HCT116 (cell line): ENCODE results near the gene RPF1. TPM values are rescaled to one million over a fixed set of nuclear protein-coding genes. Genes with fewer than 3 reads are reported as not detected.

Experiments used
- ATAC-seq: fragments of 200-7000 bp; cut with Tn5 transposase; 2 replicates; pipeline ENCODE4 v1.9.1; 2020; ENCODE audit warnings: mild to moderate bottlenecking, moderate library complexity
- BruUV-seq: library from RNA; stranded (reverse); fragments of 400-500 nt; replicated peaks from 2 replicates; lab custom pipeline; 2021; lab: Mats Ljungman, UMichigan
- CTCF ChIA-PET: fragments of 300-600 bp; sonication (Branson Sonifier 250); formaldehyde crosslinking; loops from one replicate; lab custom pipeline; 2021; ENCODE audit warnings: antibody characterized with exemption; lab: Charles Lee
- POLR2A ChIA-PET: fragments of 300-600, 350-600 bp; sonication (Branson Sonifier 250); formaldehyde crosslinking; loops from one replicate; lab custom pipeline; 2021; ENCODE audit warnings: antibody characterized with exemption; lab: Charles Lee
- RAD21 ChIA-PET, 2 experiments: fragments of 300-600 bp; sonication (Branson Sonifier 250); formaldehyde crosslinking; loops; one replicate each; lab custom pipeline; 2023; ENCODE audit warnings: low total read pairs in 2 of 2; ENCODE audit not compliant: uncharacterized antibody in 2 of 2, unreplicated experiment in 2 of 2, low non-redundant PET in 1 of 2; lab: Charles Lee
- DNase-seq: peaks from one replicate; pipeline ENCODE4 v3.0.0-alpha.2; 2010; ENCODE audit warnings: low read depth, low spot score
- H2AFZ ChIP-seq: fragments of 200-600 bp; shearing (Covaris generic), sonication (generic); 2 replicates; pipeline ENCODE4 v1.6.1; 2017; ENCODE audit warnings: low read depth, mixed run types, mixed read lengths, antibody characterized with exemption, low read length; ENCODE audit not compliant: poor library complexity, severe bottlenecking
- H3K27ac ChIP-seq: 2 replicates; pipeline ENCODE4 v1.5.1; 2012; ENCODE audit warnings: low read depth, low read length
- H3K27me3 ChIP-seq: fragments of 200-600 bp; sonication (generic); 2 replicates; pipeline ENCODE4 v1.6.1; 2016; ENCODE audit warnings: mixed run types, low read length, mixed read lengths; ENCODE audit not compliant: insufficient read depth
- H3K36me3 ChIP-seq, 2 experiments: fragments of 200-500 bp in 1 of 2; fragments of 200-600 bp in 1 of 2; sonication (Bioruptor generic) in 1 of 2; sonication (generic) in 1 of 2; 2 replicates each; pipeline versions ENCODE4 v1.5.1 to v1.6.1; 2014 to 2016; ENCODE audit warnings: low read length in 2 of 2, inconsistent platforms in 1 of 2, mixed read lengths in 1 of 2, mixed run types in 1 of 2; ENCODE audit not compliant: insufficient read depth in 2 of 2, control insufficient read depth in 1 of 2
- H3K4me1 ChIP-seq, 2 experiments: fragments of 200-600 bp in 1 of 2; sonication (generic) in 1 of 2; 2 replicates each; pipeline versions ENCODE4 v1.5.1 to v1.6.1; 2012 to 2017; ENCODE audit warnings: low read length in 2 of 2, inconsistent platforms in 1 of 2, mild to moderate bottlenecking in 1 of 2, mixed read lengths in 1 of 2, mixed run types in 1 of 2, moderate library complexity in 1 of 2; ENCODE audit not compliant: insufficient read depth in 2 of 2, control insufficient read depth in 1 of 2
- H3K4me2 ChIP-seq: fragments of 200-600 bp; sonication (generic); 2 replicates; pipeline ENCODE4 v1.6.1; 2017; ENCODE audit warnings: mixed run types, low read length, mixed read lengths
- H3K4me3 ChIP-seq, 2 experiments: fragments of 200-600 bp in 1 of 2; sonication (generic) in 1 of 2; replicated peaks in 1 of 2; 2 replicates each; pipeline ENCODE4 v1.5.1; 2011 to 2016; ENCODE audit warnings: low read length in 2 of 2, control low read depth in 1 of 2, low read depth in 1 of 2, mild to moderate bottlenecking in 1 of 2, mixed read lengths in 1 of 2, mixed run types in 1 of 2
- H3K79me2 ChIP-seq: fragments of 200-600 bp; sonication (generic); 2 replicates; pipeline ENCODE4 v1.6.1; 2017; ENCODE audit warnings: mild to moderate bottlenecking, mixed run types, low read length, moderate library complexity, mixed read lengths; ENCODE audit not compliant: insufficient read depth
- H3K9ac ChIP-seq: fragments of 200-600 bp; sonication (generic); 2 replicates; pipeline ENCODE4 v1.6.1; 2016; ENCODE audit warnings: low read length, mixed read lengths
- H3K9me2 ChIP-seq: fragments of 200-600 bp; sonication (generic), shearing (Covaris generic); 2 replicates; pipeline ENCODE4 v1.6.1; 2017; ENCODE audit warnings: mixed run types, mild to moderate bottlenecking, moderate library complexity; ENCODE audit not compliant: insufficient read depth
- H3K9me3 ChIP-seq, 2 experiments: fragments of 200-500 bp in 1 of 2; fragments of 200-600 bp in 1 of 2; sonication (Bioruptor generic) in 1 of 2; sonication (generic) in 1 of 2; 2 replicates each; pipeline ENCODE4 v1.6.1; 2014 to 2017; ENCODE audit warnings: low read length in 2 of 2, mixed read lengths in 2 of 2, inconsistent platforms in 1 of 2, low read depth in 1 of 2, mild to moderate bottlenecking in 1 of 2, mixed run types in 1 of 2, moderate library complexity in 1 of 2; ENCODE audit not compliant: control insufficient read depth in 1 of 2, insufficient read depth in 1 of 2
- H4K20me1 ChIP-seq: fragments of 200-600 bp; sonication (generic), shearing (Covaris generic); 2 replicates; pipeline ENCODE4 v1.6.1; 2017; ENCODE audit warnings: mixed run types, mild to moderate bottlenecking, moderate library complexity; ENCODE audit not compliant: insufficient read depth
- CBX3 ChIP-seq: IDR thresholded peaks from 2 replicates; pipeline ENCODE4 v1.6.1; 2012; ENCODE audit warnings: low read depth
- CEBPB ChIP-seq: IDR thresholded peaks from 2 replicates; pipeline ENCODE4 v1.6.1; 2012; ENCODE audit warnings: low read depth
- EGR1 ChIP-seq: IDR thresholded peaks from 2 replicates; pipeline ENCODE4 v1.6.1; 2012; ENCODE audit warnings: low read depth
- FOSL1 ChIP-seq: IDR thresholded peaks from 2 replicates; pipeline ENCODE4 v1.6.1; 2012; ENCODE audit warnings: low read depth
- JUND ChIP-seq: IDR thresholded peaks from 2 replicates; pipeline ENCODE4 v1.6.1; 2012
- POLR2A ChIP-seq: IDR thresholded peaks from 2 replicates; pipeline ENCODE4 v1.7.0; 2011; ENCODE audit warnings: borderline replicate concordance; ENCODE audit not compliant: insufficient read depth, insufficient read length; ENCODE audit errors: extremely low read depth
- POLR2AphosphoS5 ChIP-seq: IDR thresholded peaks from 2 replicates; pipeline ENCODE4 v1.6.1; 2011; ENCODE audit warnings: mild to moderate bottlenecking, low read depth, low read length, moderate library complexity
- RAD21 ChIP-seq: IDR thresholded peaks from 2 replicates; pipeline ENCODE4 v1.6.1; 2012; ENCODE audit warnings: low read depth, mild to moderate bottlenecking
- REST ChIP-seq: IDR thresholded peaks from 2 replicates; pipeline ENCODE4 v1.6.1; 2012; ENCODE audit warnings: low read depth
- SP1 ChIP-seq: IDR thresholded peaks from 2 replicates; pipeline ENCODE4 v1.6.1; 2012; ENCODE audit warnings: low read depth
- TCF7L2 ChIP-seq: IDR thresholded peaks from 2 replicates; pipeline ENCODE4 v1.7.0; 2011; ENCODE audit warnings: borderline replicate concordance, inconsistent platforms; ENCODE audit not compliant: insufficient read depth, insufficient read length; ENCODE audit errors: extremely low read depth
- YY1 ChIP-seq: IDR thresholded peaks from 2 replicates; pipeline ENCODE4 v1.6.1; 2011; ENCODE audit warnings: low read length, low read depth, moderate library complexity, mild to moderate bottlenecking; ENCODE audit not compliant: insufficient replicate concordance; ENCODE audit errors: extremely low read depth
- ZBTB33 ChIP-seq: IDR thresholded peaks from 2 replicates; pipeline ENCODE4 v1.6.1; 2011; ENCODE audit warnings: mild to moderate bottlenecking, low read length, moderate library complexity; ENCODE audit not compliant: insufficient replicate concordance; ENCODE audit errors: extremely low read depth
- ZNF274 ChIP-seq: fragments of 200-500 bp; sonication (Bioruptor generic); IDR thresholded peaks from 2 replicates; pipeline ENCODE4 v1.6.1; 2014; ENCODE audit warnings: mild to moderate bottlenecking, low read depth, low read length, inconsistent platforms
- intact Hi-C: fragments of 100-400 bp; cut with micrococcal nuclease; formaldehyde crosslinking; loops from 2 replicates; pipeline ENCODE4 v1.10.0; 2022
- total RNA-seq: library from RNA; stranded (reverse); gene quantifications from one replicate; pipeline ENCODE4 v1.2.1, GENCODE V29; 2021; ENCODE audit not compliant: unreplicated experiment
- TF ChIP-seq, protein P1 (sequence below): IDR thresholded peaks from 2 replicates; pipeline ENCODE4 v1.6.1; 2012
- TF ChIP-seq, protein P2 (sequence below), 3 experiments: fragments of 200-600 bp in 1 of 3; sonication (generic) in 1 of 3; IDR thresholded peaks in 2 of 3; conservative IDR thresholded peaks in 1 of 3; 2 replicates each; pipeline ENCODE4 v1.5.1; 2012 to 2017; ENCODE audit warnings: low read depth in 2 of 3, low read length in 2 of 3, antibody characterized with exemption in 1 of 3, borderline replicate concordance in 1 of 3, control low read depth in 1 of 3, mild to moderate bottlenecking in 1 of 3, mixed read lengths in 1 of 3, mixed run types in 1 of 3, moderate library complexity in 1 of 3; ENCODE audit not compliant: insufficient read depth in 1 of 3

RPF1 gene
- total RNA-seq, 1 experiment from 2014 or later, result 86.9 TPM

DNA sequence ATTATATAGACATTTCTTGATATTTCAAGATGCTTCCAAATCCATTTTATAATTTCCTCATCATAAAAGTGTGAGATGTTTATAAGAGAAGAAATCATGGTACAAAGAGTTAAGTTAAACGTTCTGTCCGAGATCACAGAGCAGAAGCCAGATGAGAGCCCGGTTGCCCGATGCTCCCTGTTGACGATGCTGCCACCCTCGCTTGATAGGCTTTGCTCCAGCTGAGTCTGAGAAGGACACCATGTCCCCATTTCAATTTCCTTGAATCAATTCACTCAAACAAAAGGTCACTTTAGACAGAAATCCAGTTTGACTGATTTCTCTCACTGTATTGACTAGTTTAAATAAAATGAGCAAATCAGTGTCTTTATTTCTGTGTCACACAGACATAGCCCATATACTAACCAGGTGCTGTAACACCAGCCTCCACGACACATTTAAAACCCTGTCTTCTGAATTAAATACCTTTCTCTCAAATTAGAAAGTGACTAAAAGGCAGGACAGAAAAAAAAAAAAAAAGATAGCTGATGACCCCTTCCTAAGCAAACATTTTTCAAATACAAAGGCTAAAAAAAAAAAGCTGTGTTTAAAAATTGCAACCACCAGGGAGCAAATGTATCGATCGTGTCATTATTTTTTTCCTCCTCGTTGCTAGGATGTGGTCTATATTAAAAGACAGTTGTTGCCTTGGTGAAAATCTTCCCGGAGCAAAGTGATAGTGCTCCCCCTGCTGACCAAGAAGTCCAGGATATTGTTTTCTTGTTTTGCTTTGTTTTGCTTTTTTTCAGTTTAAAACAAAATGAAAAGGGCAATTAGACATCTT is 45.6 kb upstream of the RPF1 start:
- DNase-seq (peak; percentile 87), ATAC-seq (peak; percentile 76)
- Histone ChIP-seq H3K27me3 (no peaks in the 10 kb centered on the region), H3K27ac (peak overlapping the region; percentile 95), H3K4me1 (peaks cover 49 to 66% of the 10 kb centered on the region in 2 experiments), H3K9ac (peak overlapping the region; percentile 63), H3K9me2 (no peaks in the 10 kb centered on the region), H3K4me2 (peak overlapping the region; percentile 76), H2AFZ (peak overlapping the region; percentile 34), H3K79me2 (no peaks in the 10 kb centered on the region), H3K4me3 (peak overlapping the region; percentile 2 to 42; a peak in 3 of 4 replicates), H3K36me3 (peaks cover 0 to 17% of the 10 kb centered on the region in 2 experiments; a peak in 1 of 4 replicates), H4K20me1 (no peaks in the 10 kb centered on the region), H3K9me3 (peaks cover 0 to 5% of the 10 kb centered on the region in 2 experiments; a peak in 1 of 4 replicates)
- POLR2A ChIA-PET, result interaction anchor here (0.8 to 1.5 kb wide), 6 partner anchors 14 to 290 kb away, joined by 3 to 4 read pairs (median 3); partner anchors contain the start of genes PRKACB and SPATA1
- CTCF ChIA-PET, result interaction anchor here (0.8 to 4.0 kb wide), 6 partner anchors 9 to 292 kb away, joined by 3 to 29 read pairs (median 3); partner anchors contain the start of gene PRKACB
- BruUV-seq, result TSS peak; percentile 82
- RAD21 ChIA-PET, result interaction anchor here (0.5 to 2.0 kb wide), 4 partner anchors 149 to 292 kb away, joined by 3 to 7 read pairs (median 3); no protein-coding TSS in a partner anchor
- intact Hi-C loops, result loop anchor here (1.0 to 5.0 kb wide), 8 partner anchors 69 to 504 kb away; no protein-coding TSS in a partner anchor
- TF ChIP-seq, protein P1, sequence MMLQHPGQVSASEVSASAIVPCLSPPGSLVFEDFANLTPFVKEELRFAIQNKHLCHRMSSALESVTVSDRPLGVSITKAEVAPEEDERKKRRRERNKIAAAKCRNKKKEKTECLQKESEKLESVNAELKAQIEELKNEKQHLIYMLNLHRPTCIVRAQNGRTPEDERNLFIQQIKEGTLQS, result no peak
- TF ChIP-seq RAD21, result peak; percentile 96
- no peak for TF ChIP-seq FOSL1
- TF ChIP-seq SP1, result peak; percentile 10
- TF ChIP-seq YY1, result no peak
- TF ChIP-seq CBX3, result no peak; the same call in 1 of the 2 replicates
- no peak for TF ChIP-seq ZNF274
- 0 out of 2 replicates have a peak, but pooled peaks have one; percentile 13 for TF ChIP-seq EGR1
- TF ChIP-seq ZBTB33, result no peak
- no peak for TF ChIP-seq TCF7L2
- TF ChIP-seq CEBPB, result 0 out of 2 replicates have a peak, but pooled peaks have one; percentile 21
- TF ChIP-seq POLR2AphosphoS5, result no peak
- no peak for TF ChIP-seq REST
- TF ChIP-seq, protein P2, sequence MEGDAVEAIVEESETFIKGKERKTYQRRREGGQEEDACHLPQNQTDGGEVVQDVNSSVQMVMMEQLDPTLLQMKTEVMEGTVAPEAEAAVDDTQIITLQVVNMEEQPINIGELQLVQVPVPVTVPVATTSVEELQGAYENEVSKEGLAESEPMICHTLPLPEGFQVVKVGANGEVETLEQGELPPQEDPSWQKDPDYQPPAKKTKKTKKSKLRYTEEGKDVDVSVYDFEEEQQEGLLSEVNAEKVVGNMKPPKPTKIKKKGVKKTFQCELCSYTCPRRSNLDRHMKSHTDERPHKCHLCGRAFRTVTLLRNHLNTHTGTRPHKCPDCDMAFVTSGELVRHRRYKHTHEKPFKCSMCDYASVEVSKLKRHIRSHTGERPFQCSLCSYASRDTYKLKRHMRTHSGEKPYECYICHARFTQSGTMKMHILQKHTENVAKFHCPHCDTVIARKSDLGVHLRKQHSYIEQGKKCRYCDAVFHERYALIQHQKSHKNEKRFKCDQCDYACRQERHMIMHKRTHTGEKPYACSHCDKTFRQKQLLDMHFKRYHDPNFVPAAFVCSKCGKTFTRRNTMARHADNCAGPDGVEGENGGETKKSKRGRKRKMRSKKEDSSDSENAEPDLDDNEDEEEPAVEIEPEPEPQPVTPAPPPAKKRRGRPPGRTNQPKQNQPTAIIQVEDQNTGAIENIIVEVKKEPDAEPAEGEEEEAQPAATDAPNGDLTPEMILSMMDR (IDR thresholded peaks at IDR 0.05 in 2 of 3, conservative IDR thresholded peaks at IDR 0.05 in 1 of 3; ENCODE audit: borderline replicate concordance in 1 of 3, insufficient read depth in 1 of 3, low read depth in 2 of 3, low read length in 2 of 3), result peak; percentile 65 to 86 (median 81)
- TF ChIP-seq JUND, result peak; percentile 22; the same call in 1 of the 2 replicates
- TF ChIP-seq POLR2A, result no peak
